NCI-H510A (cell line): ENCODE data around the gene C3orf70.

Experiments used
- DNase-seq: peaks from one replicate; lab custom pipeline; 2025; lab: John Stamatoyannopoulos, UW

Gene C3orf70

DNA sequence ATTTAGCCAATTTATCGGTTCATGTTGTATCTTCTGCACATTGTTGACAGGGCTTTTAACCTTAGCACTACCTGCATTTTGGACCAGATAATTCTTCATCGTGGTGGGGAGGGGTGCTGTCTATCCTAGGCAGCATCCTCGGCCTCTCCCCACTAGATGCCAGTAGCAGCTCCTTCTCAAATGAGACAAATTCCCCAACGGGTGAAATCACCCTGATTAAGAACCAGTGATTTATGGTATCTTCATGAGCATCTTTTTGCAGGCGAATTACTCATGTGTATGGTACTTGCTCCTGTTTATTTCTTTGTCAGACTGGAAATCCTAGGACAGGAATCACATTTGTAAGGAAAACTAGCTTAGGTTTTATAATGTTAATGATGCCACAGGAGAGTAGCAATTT, 68.0 kb downstream of the C3orf70 start:
- no peak for DNase-seq

DNA sequence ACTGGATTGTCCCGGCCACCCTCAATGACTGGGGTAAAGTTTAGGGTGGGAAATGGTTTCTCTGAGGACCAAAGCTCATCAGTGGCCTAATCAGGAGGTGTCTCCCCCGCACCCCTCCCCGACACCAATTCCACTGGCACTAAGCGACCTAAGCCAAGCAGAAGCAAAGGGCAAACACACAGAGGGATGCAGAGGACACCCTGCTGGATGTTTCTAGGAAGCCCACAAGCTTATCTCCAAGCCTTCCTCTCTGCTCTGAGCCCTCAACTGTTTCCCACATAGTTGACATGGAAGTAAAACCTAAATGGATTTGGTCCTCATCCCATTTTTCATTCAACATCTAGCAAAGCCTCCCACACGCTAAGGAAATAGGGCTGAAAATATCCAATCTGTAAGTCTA, 68.5 kb downstream of the C3orf70 start:
- no peak for DNase-seq

DNA sequence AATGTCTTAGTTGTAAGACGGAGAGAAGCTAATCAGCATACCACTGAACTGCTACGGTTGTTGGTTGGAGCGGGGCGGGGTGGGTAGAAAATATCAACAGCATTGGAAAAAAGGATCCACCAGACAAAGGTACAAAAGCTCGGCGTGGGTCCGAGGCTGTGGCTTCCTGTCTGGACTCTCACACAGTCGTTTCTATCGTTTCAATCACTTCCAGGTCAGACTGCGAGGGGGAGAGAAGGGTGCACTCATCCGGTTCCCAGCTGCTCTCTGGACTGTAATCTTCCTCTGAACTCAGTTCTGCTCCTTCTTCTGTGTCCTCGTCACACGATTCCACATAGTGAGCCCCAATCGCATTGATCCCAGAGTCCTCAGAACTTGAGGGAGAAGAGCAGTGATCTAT, 70.0 kb downstream of the C3orf70 start:
- DNase-seq, result no peak

DNA sequence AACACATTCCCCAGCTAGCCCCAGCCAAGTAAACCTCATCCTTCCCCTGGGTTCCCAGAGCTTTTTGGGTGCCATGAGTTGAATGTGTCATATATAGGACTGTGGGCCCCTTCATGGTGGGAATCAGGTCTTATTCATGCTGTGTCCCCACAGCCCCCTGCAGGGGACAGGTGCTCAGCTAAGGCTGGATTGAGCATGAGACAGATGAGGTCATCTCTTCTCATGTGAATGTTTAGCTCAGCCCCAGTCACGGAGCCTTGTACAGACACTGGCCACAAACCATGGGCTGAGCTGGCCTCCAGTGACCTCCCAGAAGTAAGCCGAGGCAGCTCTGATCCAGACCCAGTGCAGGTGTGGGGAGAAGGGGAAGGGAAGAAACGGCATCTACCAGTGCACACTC, 70.7 kb downstream of the C3orf70 start:
- no peak for DNase-seq

DNA sequence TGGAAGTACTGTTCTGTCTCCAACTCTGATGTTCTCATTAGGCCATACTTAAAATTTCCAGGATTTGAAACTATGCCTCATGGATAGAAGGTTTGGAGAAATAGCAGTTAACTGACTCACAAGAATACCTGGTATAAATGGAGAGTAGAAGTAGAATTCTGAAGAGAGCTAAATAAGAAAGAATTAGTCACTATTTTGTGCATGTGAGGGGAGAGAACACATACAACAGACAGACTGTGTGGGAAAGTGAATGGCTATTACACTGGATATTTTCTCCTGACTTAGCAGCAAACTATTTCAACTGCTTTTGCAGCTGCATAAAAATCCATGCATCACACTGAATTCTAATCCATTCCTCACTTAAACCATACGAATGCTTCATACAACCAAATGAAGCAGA, 71.3 kb downstream of the C3orf70 start:
- DNase-seq, result no peak

DNA sequence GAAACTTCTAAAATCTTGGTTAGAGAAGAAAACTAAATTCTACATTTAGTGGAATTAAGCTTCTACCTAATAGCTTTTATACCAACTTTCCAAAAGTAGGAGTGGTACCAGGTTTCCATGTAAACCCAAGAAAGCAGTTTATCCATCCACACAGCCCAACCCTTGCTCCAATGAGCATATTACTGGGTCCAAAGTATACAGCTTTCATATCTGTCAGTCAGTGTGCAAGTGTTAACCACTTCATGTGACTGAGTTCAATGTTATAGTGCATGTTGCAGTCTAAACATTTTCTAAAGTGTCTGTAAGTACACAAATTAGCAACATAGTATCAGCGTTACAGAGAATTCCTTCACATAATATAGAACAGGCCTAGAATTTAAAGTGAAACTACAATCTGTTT, 73.2 kb downstream of the C3orf70 start:
- no peak for DNase-seq

DNA sequence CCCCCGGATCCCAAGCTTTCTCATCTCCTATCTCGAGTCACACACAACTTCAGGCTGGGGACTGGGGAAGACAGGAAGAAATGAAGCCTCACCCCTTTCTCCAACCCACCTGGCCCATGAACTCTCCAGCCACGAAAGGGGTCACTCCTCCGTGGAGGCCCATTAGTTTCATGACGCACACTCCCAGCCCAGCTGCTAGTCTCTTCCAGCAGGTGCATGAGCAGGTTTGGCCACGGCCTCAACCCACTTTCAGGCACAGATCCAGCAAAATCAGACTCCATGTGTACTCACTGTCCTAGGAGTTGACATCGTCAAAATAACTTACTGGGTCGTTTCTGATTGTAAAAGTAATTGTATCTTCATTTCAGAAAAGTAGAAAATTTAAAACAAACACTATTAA, 76.6 kb downstream of the C3orf70 start:
- DNase-seq, result no peak

DNA sequence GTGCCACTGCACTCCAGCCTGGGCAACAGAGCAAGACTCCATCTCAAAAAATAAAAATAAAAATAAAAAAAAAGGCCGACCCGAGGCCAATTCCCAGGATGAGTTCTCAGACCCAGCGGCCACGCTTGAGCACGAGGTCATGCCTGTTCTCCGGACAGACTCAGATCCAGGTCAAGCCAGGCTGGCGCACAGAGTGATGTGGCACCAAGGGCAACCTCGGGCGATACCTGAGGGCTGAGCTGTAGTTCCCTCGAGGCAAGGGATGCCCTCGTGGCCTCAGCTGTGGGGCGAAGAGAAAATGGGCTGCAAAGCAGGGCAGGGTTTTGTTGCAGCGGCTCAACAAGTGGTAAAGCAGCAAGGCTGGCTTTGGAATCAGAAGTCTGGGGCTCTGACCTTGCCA, 77.3 kb downstream of the C3orf70 start:
- DNase-seq, result no peak

DNA sequence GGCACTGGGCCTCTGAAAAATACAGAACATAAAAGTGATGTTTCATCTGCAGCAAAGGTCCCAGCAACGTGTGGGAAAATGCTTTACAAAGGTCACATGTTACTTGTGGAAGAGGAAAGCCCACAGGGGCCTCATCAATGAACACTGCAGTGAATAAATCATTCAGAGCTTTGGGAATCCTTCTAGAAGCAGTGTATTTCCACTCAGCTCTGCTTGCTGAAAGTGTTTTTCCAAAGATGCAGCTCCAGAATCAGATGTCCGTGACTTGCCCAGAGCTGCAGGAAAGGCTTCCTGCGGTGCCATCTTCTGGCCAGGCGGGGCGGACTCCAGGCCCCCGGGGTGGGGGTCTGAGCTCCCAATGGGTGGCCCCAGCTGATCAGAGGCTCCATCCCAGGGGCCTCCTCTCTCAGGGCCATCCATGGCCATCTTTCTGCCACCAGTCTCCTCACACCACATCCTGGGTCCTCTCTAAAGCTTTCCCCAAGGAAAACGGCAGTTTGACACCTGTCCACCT, 81.5 kb downstream of the C3orf70 start:
- no peak for DNase-seq

DNA sequence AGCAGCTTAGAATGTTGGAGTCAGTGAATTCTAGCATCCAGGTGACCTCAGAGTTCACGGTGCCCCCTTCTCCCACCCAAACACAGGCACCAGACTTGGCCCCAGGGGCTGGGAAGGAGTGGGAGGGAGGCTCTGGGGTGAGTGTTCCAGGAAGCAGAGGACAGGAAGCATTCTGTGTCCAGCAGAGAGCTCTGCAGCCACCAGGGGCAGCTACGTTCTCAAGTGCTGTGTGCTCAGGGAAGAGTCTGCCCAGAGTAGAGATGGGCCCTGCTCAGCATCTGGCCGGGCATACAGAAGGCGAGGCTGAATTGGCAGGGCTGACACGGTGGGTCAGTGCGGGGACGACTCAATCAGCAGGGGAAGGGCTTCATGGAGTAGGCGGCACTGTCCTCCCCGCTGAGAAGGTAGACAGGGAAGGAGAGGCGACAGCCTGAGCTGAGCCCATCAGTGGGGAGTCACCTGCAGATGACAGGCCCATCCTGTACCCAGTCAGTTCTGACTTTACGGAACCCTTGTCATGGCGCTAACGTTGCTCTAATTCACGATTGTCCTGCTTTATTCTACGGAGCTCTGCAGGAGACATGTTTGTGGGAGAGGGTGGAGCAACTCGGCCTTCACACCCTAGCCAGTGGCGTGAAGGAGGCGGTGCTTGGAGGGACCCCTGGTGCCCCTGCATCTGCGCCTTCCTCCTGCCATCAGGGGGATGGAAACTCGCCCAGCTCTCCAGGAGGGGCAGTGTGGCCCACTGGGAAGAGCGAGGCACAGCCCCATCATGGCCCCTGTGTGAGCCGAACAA, 82.2 kb downstream of the C3orf70 start:
- no peak for DNase-seq

DNA sequence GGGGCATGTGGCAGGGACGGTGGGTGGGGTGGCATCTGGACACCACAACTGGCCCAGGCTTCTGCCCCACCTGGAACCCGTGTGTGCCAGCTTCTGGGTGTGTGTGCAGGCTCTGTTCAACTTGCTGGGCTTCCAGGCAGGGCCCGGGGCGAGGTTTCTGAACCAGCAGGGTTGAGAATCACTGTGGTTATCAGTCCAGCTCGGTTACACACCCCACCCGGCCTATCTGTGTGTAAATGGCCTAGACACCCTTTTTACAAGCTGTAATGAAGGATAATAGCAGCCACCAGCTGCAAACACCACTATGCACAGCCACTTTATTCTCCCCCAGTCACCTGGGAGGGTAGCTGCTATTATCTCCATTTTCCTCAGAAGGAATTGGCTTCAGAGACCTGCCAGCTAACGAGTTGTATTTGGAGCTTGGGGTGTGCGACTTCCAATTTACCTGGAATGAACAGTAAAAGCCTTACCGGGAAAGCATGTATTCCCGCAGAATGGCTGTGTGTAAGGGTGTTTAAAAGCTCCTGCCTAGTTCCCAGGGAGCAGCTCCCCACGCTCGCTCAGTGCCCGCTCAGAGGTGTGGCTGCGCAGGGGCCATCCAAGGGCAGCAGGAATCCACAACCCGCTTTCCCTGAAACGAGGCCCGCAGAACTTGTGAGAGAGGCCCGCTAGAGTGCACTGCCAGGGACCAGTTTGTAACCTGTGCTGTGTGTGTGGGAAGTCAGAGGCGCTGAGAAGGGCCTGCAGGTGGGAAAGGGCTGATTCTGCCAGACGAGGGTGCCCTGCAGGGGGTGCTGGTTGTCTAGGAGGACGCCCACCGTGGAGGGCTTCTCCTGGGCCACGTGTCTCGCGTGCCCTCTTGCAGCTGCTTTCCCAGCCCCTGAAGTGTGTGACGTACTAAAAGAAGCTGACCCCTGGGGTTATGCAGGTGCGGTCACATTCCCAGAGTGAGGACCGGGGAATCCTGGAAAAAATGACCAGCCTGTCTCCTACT, 83.5 kb downstream of the C3orf70 start:
- no peak for DNase-seq

DNA sequence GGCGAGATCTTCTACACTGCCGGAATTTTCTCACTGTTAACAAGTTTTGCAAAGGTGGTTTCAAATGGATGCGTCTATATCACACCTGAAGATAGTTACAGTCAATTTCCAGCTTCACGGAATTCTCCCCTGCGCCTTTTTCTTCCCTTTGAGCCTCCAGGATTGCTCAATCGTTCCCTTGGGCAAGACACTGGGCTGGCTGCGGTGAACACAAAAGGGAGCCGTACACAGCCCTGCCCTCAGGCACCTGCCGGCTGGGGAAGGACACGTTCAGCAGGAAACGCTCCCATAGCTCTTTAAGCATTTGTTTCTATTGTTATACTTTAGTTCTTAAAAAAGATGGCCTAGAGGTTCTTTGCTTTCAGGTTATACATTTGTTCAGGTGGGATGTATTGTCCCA, 85.7 kb downstream of the C3orf70 start:
- no peak for DNase-seq

DNA sequence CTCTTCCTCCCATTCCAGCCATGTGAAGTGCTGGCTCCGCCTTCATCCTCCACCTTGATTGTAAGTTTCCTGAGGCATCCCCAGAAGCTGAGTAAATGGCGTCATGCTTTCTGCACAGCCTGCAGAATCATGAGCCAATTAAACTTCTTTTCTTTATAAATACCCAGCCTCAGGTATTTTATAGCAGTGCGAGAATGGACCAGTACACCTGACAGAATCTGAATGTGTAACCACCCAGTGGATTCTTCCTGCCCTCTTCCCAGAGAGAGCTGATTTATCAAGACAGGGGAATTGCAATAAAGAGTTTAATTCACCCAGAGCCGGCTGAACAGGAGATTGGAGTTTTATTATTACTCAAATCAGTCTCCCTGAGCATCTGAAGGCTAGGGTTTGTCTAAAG, 86.6 kb downstream of the C3orf70 start:
- no peak for DNase-seq

DNA sequence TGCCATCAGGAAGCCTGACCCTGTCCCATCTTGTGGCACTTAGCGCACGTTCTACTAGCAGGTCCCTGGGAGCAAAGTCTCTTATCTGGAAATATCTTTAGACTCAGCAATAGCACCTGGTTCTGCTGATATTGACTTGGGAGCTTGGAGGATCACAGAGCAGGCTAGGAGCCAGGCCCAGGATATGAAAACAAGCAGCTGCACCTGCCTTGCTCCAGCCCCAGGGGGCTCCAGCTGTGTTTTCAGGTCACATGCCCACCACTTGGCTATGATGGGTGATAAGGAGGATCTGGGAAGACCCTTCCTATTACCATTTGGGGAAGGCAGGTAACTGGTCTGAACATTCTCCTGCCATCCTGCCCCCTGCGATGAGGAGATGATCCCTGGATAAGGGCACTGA, 87.8 kb downstream of the C3orf70 start:
- DNase-seq, result no peak

DNA sequence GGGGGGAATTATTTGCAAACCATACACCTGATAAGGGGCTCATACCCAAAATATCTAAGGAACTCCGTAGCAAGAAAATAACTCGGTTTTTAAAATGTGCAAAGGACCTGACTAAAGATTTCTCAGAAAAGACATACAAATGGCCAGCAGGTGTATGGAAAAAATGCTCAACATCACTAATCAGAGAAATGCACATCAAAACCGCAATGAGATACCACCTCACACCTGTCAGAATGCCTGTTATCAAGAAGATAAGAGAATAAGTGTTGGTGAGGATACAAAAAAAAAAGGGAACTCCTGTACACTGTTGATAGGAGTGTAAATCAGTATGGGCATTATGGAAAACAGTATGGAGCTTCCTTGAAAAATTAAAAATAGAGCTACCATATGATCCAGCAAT, 89.4 kb downstream of the C3orf70 start:
- DNase-seq, result no peak

DNA sequence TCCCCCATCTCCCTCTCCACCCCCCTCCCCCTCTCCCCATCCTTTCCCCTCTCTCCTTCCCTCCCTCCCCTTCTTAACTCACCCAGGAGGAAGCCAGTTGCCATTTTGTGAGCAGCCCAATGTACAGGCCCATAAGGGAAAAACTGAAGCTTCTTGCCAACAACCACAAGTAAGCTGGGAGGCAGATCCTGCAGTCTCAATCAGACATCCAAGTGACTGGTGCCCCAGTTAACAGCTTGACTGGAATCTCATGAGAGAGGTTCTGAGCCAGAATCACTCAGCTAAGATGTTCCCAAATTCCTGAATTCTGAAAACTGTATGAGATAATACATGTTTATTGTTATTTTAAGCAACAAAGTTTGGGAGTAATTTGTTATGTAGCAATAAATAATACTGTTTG, 90.7 kb downstream of the C3orf70 start:
- DNase-seq, result no peak

DNA sequence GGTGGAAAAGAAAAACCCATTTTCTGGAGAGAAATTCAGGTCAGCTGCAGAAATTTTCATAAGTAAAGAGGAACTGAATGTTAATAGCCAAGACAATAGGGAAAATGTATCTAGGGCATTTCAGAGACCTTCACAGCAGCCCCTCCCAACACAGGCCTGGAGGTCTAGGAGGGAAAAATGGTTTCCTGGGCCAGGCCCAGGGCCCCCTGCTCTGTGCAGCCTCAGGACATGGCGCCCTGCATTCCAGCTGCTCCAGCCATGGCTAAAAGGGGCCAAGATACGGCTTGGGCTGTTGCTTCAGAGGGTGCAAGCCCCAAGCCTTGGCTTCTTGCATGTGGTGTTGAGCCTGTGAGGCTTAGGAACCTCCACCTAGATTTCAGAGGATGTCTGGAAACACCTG, 92.2 kb downstream of the C3orf70 start:
- DNase-seq, result no peak

DNA sequence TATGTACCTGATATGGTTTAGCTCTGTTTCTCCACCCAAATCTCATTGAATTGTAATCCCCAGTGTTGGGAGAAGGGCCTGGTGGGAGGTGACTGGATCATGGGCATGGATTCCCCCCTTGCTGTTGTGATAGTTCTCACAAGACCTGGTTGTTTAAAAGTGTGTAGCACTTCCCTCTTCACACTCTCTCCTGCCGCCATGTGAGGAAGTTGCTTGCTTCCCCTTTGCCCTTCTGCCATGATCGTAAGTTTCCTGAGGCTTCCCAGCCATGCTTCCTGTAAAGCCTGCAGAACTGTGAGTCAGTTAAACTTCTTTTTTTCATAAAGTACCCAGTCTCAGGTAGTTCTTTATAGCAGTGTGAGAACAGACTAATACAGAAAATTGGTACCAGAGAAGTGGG, 93.1 kb downstream of the C3orf70 start:
- DNase-seq, result no peak

DNA sequence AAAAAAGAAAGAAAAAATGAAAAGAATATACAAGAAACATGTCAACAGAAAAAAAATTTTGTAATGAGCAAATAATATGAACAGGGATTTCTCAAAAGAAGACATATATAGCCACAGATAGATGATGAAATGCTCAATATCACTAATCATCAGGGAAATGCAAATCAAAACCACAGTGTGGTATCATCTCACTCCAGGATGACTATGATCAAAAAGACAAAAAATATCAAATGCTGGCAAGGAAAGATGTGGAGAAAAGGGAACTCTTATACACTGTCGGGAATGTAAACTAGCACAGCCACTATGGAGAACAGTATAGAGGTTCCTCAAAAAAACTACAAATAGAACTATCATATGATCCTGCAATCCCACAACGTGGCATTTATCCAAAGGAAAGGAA, 94.1 kb downstream of the C3orf70 start:
- no peak for DNase-seq

DNA sequence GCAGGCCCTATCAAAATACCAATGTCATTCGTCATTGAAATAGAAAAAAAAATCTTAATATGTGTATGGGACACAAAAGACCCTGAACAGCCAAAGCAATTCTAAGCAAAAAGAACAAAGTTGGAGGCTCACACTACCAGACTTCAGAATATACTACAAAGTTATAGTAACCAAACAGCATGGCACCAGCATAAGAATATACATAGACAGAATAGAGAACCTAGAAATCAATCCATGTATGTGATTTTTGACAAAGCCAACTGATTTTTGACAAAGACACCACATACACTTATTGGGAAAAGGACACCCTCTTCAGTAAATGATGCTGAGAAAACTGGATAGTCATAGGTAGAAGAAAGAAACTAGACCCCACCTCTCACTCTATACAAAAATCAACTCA, 95.0 kb downstream of the C3orf70 start:
- no peak for DNase-seq

DNA sequence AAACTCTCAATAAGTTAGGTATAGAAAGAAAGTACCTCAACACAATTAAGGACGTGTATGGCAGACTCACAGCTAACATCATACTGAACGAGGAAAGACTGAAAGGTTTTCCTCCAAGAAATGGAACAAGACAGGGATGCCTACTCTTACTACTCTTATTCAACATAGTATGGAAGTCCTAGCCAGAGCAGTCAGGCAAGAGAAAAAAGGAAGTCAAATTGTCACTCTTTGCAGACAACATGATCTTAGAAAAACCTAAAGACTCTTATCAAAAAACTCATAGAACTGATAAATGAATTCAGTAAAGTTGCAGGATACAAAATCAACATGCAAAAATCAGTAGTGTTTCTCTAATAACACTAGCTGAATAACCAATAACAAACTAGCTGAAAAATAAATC, 96.0 kb downstream of the C3orf70 start:
- DNase-seq, result no peak

DNA sequence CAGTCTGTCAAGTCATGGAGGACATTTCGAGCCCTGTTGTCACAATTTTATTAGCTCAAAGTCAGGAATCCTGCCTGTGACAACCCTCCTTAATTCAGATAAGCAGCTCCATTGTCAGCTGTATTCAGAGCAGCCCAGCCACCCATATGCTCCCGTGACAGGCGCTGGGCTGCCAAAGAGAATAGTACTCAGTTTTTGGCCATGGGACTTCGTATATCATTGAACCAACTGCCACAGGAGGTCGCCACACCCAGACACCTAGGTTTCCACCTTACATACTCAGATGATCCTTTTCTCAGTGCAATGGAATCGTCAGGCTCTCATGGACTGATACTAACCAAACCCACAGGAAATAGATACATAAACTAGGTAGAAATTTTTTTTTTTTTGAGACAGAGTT, 100.2 kb downstream of the C3orf70 start:
- DNase-seq, result no peak

DNA sequence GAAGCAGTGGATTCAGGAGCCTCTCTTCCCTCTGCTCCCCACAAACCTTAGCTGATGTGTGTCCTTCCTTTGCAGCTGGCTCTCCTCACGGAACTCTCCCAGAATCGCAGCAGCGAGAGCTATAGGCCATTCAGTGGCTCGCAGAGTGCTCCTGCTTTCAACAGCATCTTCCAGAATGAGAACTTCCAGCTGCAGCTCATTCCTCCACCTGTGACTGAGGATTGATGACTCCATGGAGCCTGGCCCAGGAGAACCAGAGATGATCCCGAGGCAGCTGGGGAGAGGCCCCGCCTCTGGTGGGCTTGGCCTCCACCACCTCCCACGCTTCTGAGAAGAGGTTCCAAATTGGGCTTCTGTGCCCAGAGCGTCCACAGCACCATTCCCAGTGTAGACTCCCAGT, 101.1 kb downstream of the C3orf70 start:
- no peak for DNase-seq
